Cardiac muscle cell (in vitro differentiated cells and primary cell): Measurements from ENCODE around the gene ASB13. TPM values are rescaled to one million over a fixed set of nuclear protein-coding genes. Genes with fewer than 3 reads are reported as not detected.
A peak's percentile ranks its signal among the peaks of the same experiment; 100 is the strongest.

Experiments used
- DNase-seq, 2 donors: peaks; one replicate each; pipeline versions ENCODE4 v3.0.0 to v3.0.0-alpha.2; 2010 to 2017; ENCODE audit warnings: low read depth in 1 of 2, low spot score in 1 of 2
- H3K27ac ChIP-seq: fragments of 200-600 bp; sonication (generic); 2 replicates; pipeline ENCODE4 v1.5.1; 2016
- H3K27me3 ChIP-seq: fragments of 200-600 bp; sonication (generic); 2 replicates; pipeline ENCODE4 v1.6.0; 2016; ENCODE audit warnings: control low read depth
- H3K36me3 ChIP-seq: fragments of 200-600 bp; sonication (generic); 2 replicates; pipeline ENCODE4 v1.5.1; 2016; ENCODE audit warnings: control low read depth
- H3K4me1 ChIP-seq: fragments of 200-600 bp; sonication (generic); 2 replicates; pipeline ENCODE4 v1.8.1; 2017; ENCODE audit warnings: low read depth, mild to moderate bottlenecking, mixed run types
- H3K4me3 ChIP-seq: fragments of 200-600 bp; sonication (generic); 2 replicates; pipeline ENCODE4 v1.5.1; 2016; ENCODE audit warnings: mild to moderate bottlenecking
- H3K9me3 ChIP-seq: fragments of 200-600 bp; sonication (generic); 2 replicates; pipeline ENCODE4 v1.5.1; 2017; ENCODE audit warnings: low read depth, mild to moderate bottlenecking, control low read depth
- polyA plus RNA-seq: library from polyadenylated mRNA; unstranded; fragments of >200 nt; fragmentation: Nextera tagmentation; extraction: Ambion mirVana; gene quantifications from 2 replicates; pipeline ENCODE4 v1.2.1, GENCODE V29; 2016
- total RNA-seq: library from RNA; depleted of rRNA; stranded (reverse); fragments of >200 nt; gene quantifications from 2 replicates; pipeline ENCODE4 v1.2.3, GENCODE V29; 2016
- TF ChIP-seq, protein P1 (sequence below): IDR thresholded peaks from 2 replicates; pipeline ENCODE4 v1.5.1; 2012; ENCODE audit warnings: low read depth, mild to moderate bottlenecking, low read length

ASB13 gene
- total and polyA plus RNA-seq, 2 experiments from 2014 or later = 14.4 to 20.6 TPM

DNA sequence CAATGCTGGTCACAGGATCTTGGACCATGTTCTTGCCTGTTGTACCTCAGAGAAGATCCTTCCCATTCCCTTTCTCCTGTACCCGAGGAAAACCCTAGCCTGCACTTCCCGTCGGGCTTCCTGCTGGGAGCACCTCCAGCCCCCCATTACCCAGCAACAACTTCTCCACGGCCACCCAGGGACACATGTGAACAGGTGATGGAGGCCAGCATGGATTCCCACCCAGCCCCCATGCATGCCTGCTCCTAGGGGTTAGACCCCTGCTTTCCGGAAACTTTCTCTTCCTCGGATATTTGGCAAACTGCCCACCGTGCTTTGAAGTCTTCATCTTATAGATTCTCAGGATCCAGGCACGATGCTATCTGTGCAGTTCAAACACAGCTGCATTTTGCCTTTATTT, 74.3 kb downstream of the ASB13 start:
- Histone ChIP-seq H3K4me3 (no peak overlapping the region), H3K27me3 (no peaks in the 10 kb centered on the region), H3K27ac (no peak overlapping the region), H3K36me3 (no peaks in the 10 kb centered on the region), H3K4me1 (peaks cover 39% of the 10 kb centered on the region), H3K9me3 (no peaks in the 10 kb centered on the region)
- TF ChIP-seq, protein P1, sequence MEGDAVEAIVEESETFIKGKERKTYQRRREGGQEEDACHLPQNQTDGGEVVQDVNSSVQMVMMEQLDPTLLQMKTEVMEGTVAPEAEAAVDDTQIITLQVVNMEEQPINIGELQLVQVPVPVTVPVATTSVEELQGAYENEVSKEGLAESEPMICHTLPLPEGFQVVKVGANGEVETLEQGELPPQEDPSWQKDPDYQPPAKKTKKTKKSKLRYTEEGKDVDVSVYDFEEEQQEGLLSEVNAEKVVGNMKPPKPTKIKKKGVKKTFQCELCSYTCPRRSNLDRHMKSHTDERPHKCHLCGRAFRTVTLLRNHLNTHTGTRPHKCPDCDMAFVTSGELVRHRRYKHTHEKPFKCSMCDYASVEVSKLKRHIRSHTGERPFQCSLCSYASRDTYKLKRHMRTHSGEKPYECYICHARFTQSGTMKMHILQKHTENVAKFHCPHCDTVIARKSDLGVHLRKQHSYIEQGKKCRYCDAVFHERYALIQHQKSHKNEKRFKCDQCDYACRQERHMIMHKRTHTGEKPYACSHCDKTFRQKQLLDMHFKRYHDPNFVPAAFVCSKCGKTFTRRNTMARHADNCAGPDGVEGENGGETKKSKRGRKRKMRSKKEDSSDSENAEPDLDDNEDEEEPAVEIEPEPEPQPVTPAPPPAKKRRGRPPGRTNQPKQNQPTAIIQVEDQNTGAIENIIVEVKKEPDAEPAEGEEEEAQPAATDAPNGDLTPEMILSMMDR = no peak
- no peak for DNase-seq

DNA sequence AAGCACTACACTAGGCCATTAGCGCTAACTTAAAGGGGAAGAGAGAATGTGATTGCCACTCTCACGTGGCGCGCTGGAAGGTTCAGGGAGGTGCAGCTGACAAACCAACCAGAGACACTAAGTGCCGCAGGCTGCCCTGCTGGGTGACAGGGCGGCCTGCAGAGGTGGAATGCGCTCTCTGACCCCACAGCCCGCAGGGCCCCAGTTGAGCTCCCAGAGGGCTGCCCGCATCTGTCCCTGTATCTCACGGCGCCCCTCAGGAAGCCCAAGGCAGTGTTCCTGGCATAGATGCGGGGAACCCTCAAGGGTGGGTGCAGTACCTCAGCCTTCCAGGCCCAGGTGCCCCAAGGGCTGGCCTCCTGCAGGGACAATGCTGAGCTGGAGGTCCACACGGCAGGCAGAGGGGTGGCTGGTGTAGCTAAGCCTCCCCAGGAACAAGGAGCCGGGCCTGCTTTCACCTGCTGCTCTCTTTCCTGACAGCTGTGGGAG, 75.0 kb downstream of the ASB13 start:
- no peaks in the 10 kb centered on the region for H3K9me3 ChIP-seq
- no peak overlapping the region for H3K4me3 ChIP-seq
- no peak for DNase-seq
- no peaks in the 10 kb centered on the region for H3K36me3 ChIP-seq
- TF ChIP-seq, protein P1 = no peak
- no peaks in the 10 kb centered on the region for H3K27me3 ChIP-seq
- H3K4me1 ChIP-seq = peaks cover 41% of the 10 kb centered on the region
- no peak overlapping the region for H3K27ac ChIP-seq

DNA sequence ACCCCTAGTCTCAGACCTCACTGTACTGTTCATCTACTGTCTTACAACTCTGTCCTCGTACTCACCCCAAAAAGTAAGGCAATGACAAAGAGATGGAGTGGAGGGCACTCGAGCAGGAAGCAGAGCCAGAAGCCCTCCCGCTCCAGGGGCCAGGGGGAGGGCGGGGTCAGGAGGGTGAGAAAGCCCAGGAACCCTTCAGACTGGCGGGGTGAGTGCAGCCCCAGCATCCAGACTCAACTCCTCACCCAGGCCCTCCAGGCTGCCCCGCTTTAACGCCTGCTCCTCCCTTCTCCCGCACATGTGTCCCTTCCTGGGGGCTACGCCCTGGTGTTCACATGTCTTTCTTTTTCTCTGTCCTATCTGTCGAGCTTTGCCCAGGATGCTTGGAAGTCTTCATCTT, 75.6 kb downstream of the ASB13 start:
- Histone ChIP-seq H3K9me3 (no peaks in the 10 kb centered on the region), H3K36me3 (no peaks in the 10 kb centered on the region), H3K4me1 (peaks cover 38% of the 10 kb centered on the region), H3K27ac (no peak overlapping the region), H3K4me3 (no peak overlapping the region), H3K27me3 (no peaks in the 10 kb centered on the region)
- DNase-seq = peak in 1 of 2 donors; percentile 40
- TF ChIP-seq, protein P1 = no peak

DNA sequence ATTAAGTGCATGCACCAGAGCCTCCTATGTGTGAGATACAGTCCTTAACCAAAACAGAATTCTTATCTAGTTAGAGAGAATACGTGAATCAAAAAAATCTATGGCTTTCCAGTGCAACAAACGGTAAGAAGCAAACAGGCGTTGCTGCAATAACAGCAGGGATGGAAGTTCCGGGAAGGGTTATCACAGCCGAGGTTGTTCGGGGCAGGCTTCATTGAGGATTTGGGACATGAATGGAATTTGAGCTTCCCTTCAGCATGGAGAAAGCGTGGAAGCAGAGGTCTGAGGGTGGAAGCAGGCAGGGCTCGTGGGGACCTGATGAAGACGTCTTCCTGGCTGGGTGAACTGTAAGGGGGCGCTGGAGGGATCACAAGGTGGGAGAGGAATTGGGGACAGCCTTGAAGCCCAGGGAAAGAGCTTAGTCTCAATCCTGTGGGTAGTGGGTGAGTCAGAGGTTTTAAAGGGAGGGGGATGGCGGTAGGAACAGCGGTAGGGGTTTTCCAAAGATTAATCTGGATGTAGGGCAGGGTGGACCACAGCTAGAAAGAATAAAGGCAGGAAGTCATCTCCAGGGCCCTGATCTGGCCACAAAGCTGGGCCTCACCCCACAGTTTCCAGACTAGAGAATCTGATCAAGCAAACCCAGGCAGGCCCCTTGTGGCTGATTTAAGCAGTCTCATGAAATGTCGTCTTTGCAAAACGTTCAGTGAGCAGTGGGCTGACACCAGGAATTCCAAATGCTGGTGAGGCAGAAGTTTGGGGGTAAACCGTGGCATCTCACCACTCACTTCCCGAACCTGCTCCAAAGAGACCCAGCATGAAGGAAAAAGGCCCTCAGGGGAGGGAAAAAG, 76.5 kb downstream of the ASB13 start:
- Histone ChIP-seq H3K4me3 (no peak overlapping the region), H3K36me3 (no peaks in the 10 kb centered on the region), H3K9me3 (no peaks in the 10 kb centered on the region), H3K4me1 (peaks cover 37% of the 10 kb centered on the region), H3K27me3 (no peaks in the 10 kb centered on the region), H3K27ac (no peak overlapping the region)
- TF ChIP-seq, protein P1 = peak; percentile 39
- DNase-seq = peak in 1 of 2 donors; percentile 58

DNA sequence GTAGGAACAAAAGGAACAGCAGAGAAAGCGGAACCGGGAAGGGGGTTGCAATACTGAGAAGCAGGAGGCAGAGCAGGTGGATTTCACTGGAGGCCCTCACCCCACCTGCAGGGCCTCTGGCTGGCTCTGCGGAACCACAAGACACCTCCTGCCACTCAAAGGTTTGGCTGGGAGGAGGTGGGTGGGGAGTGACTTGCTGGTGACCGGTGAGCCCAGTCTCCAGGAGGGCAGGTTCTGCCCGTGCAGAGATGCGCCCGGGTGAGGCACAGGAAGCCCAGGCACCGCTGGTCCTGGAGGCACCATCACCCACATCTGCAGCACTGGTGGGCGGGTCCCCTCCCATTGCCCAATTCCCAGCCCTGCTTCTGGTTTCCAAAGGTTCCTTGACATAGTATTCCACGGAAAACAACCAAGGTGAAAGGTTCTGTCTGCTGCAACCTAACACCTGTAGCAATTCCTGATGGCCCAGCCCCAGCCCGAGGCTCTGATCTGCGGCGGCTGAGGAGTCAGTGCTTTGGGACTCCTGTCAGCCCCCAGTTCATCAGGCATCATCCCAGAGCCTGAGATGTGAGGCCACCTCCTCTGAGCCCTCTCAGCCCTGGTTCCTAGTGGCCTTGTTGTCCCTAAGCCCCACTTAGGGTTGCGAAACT, 77.3 kb downstream of the ASB13 start:
- TF ChIP-seq, protein P1 = no peak
- H3K9me3 ChIP-seq = no peaks in the 10 kb centered on the region
- peaks cover 30% of the 10 kb centered on the region for H3K4me1 ChIP-seq

More for the DNA sequence above, 77.3 kb downstream of the ASB13 start:
- Histone ChIP-seq H3K27me3 (no peaks in the 10 kb centered on the region), H3K36me3 (no peaks in the 10 kb centered on the region), H3K27ac (no peak overlapping the region), H3K4me3 (no peak overlapping the region)
- no peak for DNase-seq

Other genes with a start within 250 kb of the ASB13 start
- not detected in 2 replicates for gene CALML5, start 167.0 kb downstream of the ASB13 start, total RNA-seq
- not detected in 2 replicates for gene CALML5, start 167.0 kb downstream of the ASB13 start, polyA plus RNA-seq
- gene CALML3, start 141.6 kb downstream of the ASB13 start, total RNA-seq = 0.04 TPM in 1 of 2 replicates, not detected in the other
- gene CALML3, start 141.6 kb downstream of the ASB13 start, polyA plus RNA-seq = not detected in 2 replicates
- gene TASOR2, start 18.2 kb upstream of the ASB13 start, total RNA-seq = 37.8 TPM in 2 replicates
- 17.8 and 23.5 TPM in 2 replicates for gene TASOR2, start 18.2 kb upstream of the ASB13 start, polyA plus RNA-seq
- 218 and 234 TPM in 2 replicates for gene GDI2, start 146.8 kb upstream of the ASB13 start, total RNA-seq
- gene GDI2, start 146.8 kb upstream of the ASB13 start, polyA plus RNA-seq = 182 and 230 TPM in 2 replicates
- 22.4 and 32.3 TPM in 2 replicates for gene ANKRD16, start 223.3 kb upstream of the ASB13 start, total RNA-seq
- gene ANKRD16, start 223.3 kb upstream of the ASB13 start, polyA plus RNA-seq = 29.0 and 33.8 TPM in 2 replicates
- gene FBH1, start 223.6 kb upstream of the ASB13 start, total RNA-seq = 168 and 196 TPM in 2 replicates
- 185 and 213 TPM in 2 replicates for gene FBH1, start 223.6 kb upstream of the ASB13 start, polyA plus RNA-seq